K562 (cell line): ENCODE data around the gene ACOX1. TPM values are rescaled to one million over a fixed set of nuclear protein-coding genes. Genes with fewer than 3 reads are reported as not detected.
A peak's percentile ranks its signal among the peaks of the same experiment; 100 is the strongest.

Experiments used
- ATF7 ChIP-seq: fragments of 450-650 bp; IDR thresholded peaks from 2 replicates; pipeline ENCODE4 v1.7.1; 2014; ENCODE audit warnings: mild to moderate bottlenecking, moderate library complexity
- CBX1 ChIP-seq: sonication (generic); IDR thresholded peaks from 2 replicates; pipeline ENCODE4 v1.6.1; 2016; ENCODE audit warnings: antibody characterized with exemption, low read depth, mild to moderate bottlenecking
- CCNT2 ChIP-seq: IDR thresholded peaks from 2 replicates; pipeline ENCODE4 v1.6.1; 2011; ENCODE audit warnings: borderline replicate concordance, low read depth, mild to moderate bottlenecking, moderate library complexity, mixed read lengths, low read length; ENCODE audit not compliant: insufficient read length; ENCODE audit errors: extremely low read depth
- DMBX1 ChIP-seq: fragments of 250-450 bp; sonication (Bioruptor Pico); IDR thresholded peaks from 2 replicates; pipeline ENCODE4 v1.8.0; 2022; ENCODE audit warnings: inconsistent platforms, mild to moderate bottlenecking, moderate library complexity, borderline replicate concordance
- ESRRA ChIP-seq: fragments of 450-650 bp; IDR thresholded peaks from 2 replicates; pipeline ENCODE4 v1.6.1; 2014; ENCODE audit warnings: low read depth, mild to moderate bottlenecking, moderate library complexity, borderline replicate concordance
- HMG20B ChIP-seq: fragments of 250-450 bp; sonication (Bioruptor Pico); IDR thresholded peaks from 2 replicates; pipeline ENCODE4 v1.5.0; 2021; ENCODE audit warnings: mild to moderate bottlenecking
- JUND ChIP-seq, 2 experiments: IDR thresholded peaks; 2 replicates in 1 of 2; 3 replicates in 1 of 2; pipeline ENCODE4 v1.6.1; 2011; ENCODE audit warnings: borderline replicate concordance in 2 of 2, low read depth in 2 of 2, low read length in 2 of 2, improper control_type of control experiment in 1 of 2, missing biosample characterization in 1 of 2, missing genetic modification characterization in 1 of 2, missing genetic modification reagents in 1 of 2
- KAT7 ChIP-seq: sonication (generic); formaldehyde crosslinking; IDR thresholded peaks from 2 replicates; pipeline ENCODE4 v1.8.0; 2022; ENCODE audit warnings: missing genetic modification reagents, mild to moderate bottlenecking, borderline replicate concordance
- NFIX ChIP-seq: fragments of 250-450 bp; sonication (Bioruptor Pico); IDR thresholded peaks from 2 replicates; pipeline ENCODE4 v1.4.0; 2020; ENCODE audit warnings: low read depth, mild to moderate bottlenecking, moderate library complexity
- PHF21A ChIP-seq: fragments of 450-650 bp; IDR thresholded peaks from 2 replicates; pipeline ENCODE4 v1.6.1; 2017; ENCODE audit warnings: low read depth, borderline replicate concordance
- RBBP5 ChIP-seq: fragments of 200-600 bp; sonication (generic); IDR thresholded peaks from 2 replicates; pipeline ENCODE4 v1.6.1; 2012; ENCODE audit warnings: borderline replicate concordance, mild to moderate bottlenecking, low read length, control low read depth, inconsistent platforms; ENCODE audit not compliant: insufficient read depth, poor library complexity, severe bottlenecking
- SMARCB1 ChIP-seq: IDR thresholded peaks from 2 replicates; pipeline ENCODE4 v1.6.1; 2011; ENCODE audit warnings: improper control_type of control experiment, low read depth; ENCODE audit not compliant: insufficient read length
- TSC22D4 ChIP-seq: fragments of 450-650 bp; IDR thresholded peaks from 2 replicates; pipeline ENCODE4 v1.6.1; 2016; ENCODE audit warnings: missing genetic modification characterization, missing biosample characterization, control low read depth
- ZFX ChIP-seq: sonication (generic); formaldehyde crosslinking; IDR thresholded peaks from 2 replicates; pipeline ENCODE4 v1.8.0; 2022; ENCODE audit warnings: mild to moderate bottlenecking, missing genetic modification reagents, moderate library complexity
- polyA plus RNA-seq, 8 experiments: library from polyadenylated mRNA; depleted of rRNA in 4 of 8; stranded (reverse) in 5 of 8; unstranded in 3 of 8; fragments of >200 nt; fragmentation: Nextera tagmentation in 2 of 8; fragmentation: Illumina TruSeq in 1 of 8; extraction: Ambion mirVana in 2 of 8; extraction: Trizol in 1 of 8; gene quantifications; 2 replicates each; pipeline versions ENCODE4 v1.2.1 to v1.2.3, GENCODE V29; 2011 to 2014; ENCODE audit warnings: inconsistent platforms in 1 of 8, missing spikeins in 1 of 8
- total RNA-seq, 7 experiments: library from RNA; depleted of rRNA in 6 of 7; stranded (reverse); fragments of >200 nt in 6 of 7; fragmentation: Illumina TruSeq in 2 of 7; extraction: Trizol in 2 of 7; gene quantifications; 2 replicates each; pipeline versions ENCODE4 v1.2.1 to v1.2.3, GENCODE V29; 2011 to 2021; ENCODE audit warnings: low replicate concordance in 1 of 7
- TF ChIP-seq, protein P1 (sequence below): fragments of 450-650 bp; formaldehyde crosslinking; IDR thresholded peaks from 2 replicates; pipeline ENCODE4 v1.4.0; 2022; ENCODE audit warnings: missing genetic modification characterization
- TF ChIP-seq, protein P2 (sequence below): sonication (generic); formaldehyde crosslinking; IDR thresholded peaks from 2 replicates; pipeline ENCODE4 v1.8.0; 2022; ENCODE audit warnings: mild to moderate bottlenecking, missing genetic modification reagents
- TF ChIP-seq, protein P3 (sequence below): fragments of 250-450 bp; sonication (Bioruptor Pico); IDR thresholded peaks from 2 replicates; pipeline ENCODE4 v1.5.0; 2021; ENCODE audit warnings: mild to moderate bottlenecking, borderline replicate concordance
- TF ChIP-seq, protein P4 (sequence below), 3 experiments: IDR thresholded peaks in 2 of 3; conservative IDR thresholded peaks in 1 of 3; 2 replicates each; pipeline ENCODE4 v1.5.1; 2011 to 2012; ENCODE audit warnings: low read length in 3 of 3, mild to moderate bottlenecking in 3 of 3, control low read depth in 2 of 3, improper control_type of control experiment in 1 of 3, inconsistent platforms in 1 of 3, low read depth in 1 of 3, mixed read lengths in 1 of 3, moderate library complexity in 1 of 3; ENCODE audit not compliant: insufficient read depth in 2 of 3

ACOX1 gene
- total and polyA plus RNA-seq, 9 of the 15 experiments (the other 6 are each of a cell fraction or from before 2014, with no cell fraction given): 7.8 to 24.1 (median 14.5) TPM

DNA sequence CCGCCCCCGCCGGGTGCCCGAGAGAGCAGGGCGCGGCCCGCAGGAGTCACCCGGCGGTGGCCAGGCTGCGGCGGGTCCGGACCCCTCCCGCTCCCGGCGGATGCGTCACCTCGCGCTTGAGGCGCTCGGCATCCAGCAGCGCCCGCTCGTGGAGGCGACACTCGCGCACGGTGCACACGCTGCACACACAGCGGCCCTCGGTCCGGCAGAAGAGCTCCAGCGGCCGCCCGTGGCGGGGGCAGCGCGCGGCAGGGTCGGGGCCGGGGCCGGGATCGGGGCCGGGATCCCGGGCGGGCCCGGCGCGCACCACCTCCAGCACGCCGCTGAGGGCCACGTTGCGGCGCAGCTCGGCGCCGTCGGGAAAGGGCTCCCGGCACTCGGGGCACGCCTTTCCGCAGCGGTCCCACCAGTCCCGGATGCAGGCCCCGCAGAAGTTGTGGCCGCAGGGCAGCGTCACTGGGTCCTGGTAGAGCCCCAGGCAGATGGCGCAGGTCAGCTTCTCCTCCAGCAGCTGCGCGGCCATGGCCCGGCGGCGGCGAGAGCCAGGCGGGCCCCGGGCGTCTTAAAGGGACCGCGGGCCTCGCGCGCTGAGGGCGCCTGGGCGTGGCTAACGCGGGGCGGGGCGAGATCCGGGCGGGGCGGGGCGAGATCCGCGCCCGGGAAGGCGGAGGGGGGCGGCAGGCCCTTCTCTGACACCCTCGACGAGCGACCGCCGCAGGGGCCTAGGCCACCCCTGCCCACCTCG is 82.4 kb downstream of the ACOX1 start, which contains the start of gene TRIM65 (continued):
- TF ChIP-seq, protein P1, sequence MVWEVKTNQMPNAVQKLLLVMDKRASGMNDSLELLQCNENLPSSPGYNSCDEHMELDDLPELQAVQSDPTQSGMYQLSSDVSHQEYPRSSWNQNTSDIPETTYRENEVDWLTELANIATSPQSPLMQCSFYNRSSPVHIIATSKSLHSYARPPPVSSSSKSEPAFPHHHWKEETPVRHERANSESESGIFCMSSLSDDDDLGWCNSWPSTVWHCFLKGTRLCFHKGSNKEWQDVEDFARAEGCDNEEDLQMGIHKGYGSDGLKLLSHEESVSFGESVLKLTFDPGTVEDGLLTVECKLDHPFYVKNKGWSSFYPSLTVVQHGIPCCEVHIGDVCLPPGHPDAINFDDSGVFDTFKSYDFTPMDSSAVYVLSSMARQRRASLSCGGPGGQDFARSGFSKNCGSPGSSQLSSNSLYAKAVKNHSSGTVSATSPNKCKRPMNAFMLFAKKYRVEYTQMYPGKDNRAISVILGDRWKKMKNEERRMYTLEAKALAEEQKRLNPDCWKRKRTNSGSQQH: no peak
- peak; percentile 71; the same call in 1 of the 2 replicates for TF ChIP-seq ATF7
- no peak for TF ChIP-seq TSC22D4 (tag)
- peak; percentile 90; the same call in 1 of the 2 replicates for TF ChIP-seq KAT7 (CRISPR knock-in tag)
- TF ChIP-seq ZFX (CRISPR knock-in tag): peak; percentile 90
- no peak for TF ChIP-seq HMG20B
- TF ChIP-seq PHF21A: no peak
- no peak for TF ChIP-seq DMBX1 (CRISPR knock-in tag)
- TF ChIP-seq ESRRA: no peak
- TF ChIP-seq, protein P2, sequence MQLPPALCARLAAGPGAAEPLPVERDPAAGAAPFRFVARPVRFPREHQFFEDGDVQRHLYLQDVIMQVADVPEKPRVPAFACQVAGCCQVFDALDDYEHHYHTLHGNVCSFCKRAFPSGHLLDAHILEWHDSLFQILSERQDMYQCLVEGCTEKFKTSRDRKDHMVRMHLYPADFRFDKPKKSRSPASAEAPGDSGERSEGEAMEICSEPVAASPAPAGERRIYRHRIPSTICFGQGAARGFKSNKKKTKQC: peak; percentile 66; the same call in 1 of the 2 replicates
- no peak for TF ChIP-seq NFIX (CRISPR knock-in tag)
- TF ChIP-seq, protein P3, sequence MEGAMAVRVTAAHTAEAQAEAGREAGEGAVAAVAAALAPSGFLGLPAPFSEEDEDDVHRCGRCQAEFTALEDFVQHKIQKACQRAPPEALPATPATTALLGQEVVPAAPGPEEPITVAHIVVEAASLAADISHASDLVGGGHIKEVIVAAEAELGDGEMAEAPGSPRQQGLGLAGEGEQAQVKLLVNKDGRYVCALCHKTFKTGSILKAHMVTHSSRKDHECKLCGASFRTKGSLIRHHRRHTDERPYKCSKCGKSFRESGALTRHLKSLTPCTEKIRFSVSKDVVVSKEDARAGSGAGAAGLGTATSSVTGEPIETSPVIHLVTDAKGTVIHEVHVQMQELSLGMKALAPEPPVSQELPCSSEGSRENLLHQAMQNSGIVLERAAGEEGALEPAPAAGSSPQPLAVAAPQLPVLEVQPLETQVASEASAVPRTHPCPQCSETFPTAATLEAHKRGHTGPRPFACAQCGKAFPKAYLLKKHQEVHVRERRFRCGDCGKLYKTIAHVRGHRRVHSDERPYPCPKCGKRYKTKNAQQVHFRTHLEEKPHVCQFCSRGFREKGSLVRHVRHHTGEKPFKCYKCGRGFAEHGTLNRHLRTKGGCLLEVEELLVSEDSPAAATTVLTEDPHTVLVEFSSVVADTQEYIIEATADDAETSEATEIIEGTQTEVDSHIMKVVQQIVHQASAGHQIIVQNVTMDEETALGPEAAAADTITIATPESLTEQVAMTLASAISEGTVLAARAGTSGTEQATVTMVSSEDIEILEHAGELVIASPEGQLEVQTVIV (CRISPR knock-in tag): peak; percentile 46; the same call in 1 of the 2 replicates
- TF ChIP-seq RBBP5: peak; percentile 77
- TF ChIP-seq JUND (IDR thresholded peaks at IDR 0.05; ENCODE audit: borderline replicate concordance, low read depth, low read length): peak; percentile 88
- peak; percentile 71; the same call in 1 of the 3 replicates for TF ChIP-seq JUND (tag; IDR thresholded peaks at IDR 0.05; ENCODE audit: borderline replicate concordance, low read depth, low read length)
- peak; percentile 10; the same call in 1 of the 2 replicates for TF ChIP-seq CBX1
- TF ChIP-seq SMARCB1: no peak
- TF ChIP-seq CCNT2: peak; percentile 74
- TF ChIP-seq, protein P4, sequence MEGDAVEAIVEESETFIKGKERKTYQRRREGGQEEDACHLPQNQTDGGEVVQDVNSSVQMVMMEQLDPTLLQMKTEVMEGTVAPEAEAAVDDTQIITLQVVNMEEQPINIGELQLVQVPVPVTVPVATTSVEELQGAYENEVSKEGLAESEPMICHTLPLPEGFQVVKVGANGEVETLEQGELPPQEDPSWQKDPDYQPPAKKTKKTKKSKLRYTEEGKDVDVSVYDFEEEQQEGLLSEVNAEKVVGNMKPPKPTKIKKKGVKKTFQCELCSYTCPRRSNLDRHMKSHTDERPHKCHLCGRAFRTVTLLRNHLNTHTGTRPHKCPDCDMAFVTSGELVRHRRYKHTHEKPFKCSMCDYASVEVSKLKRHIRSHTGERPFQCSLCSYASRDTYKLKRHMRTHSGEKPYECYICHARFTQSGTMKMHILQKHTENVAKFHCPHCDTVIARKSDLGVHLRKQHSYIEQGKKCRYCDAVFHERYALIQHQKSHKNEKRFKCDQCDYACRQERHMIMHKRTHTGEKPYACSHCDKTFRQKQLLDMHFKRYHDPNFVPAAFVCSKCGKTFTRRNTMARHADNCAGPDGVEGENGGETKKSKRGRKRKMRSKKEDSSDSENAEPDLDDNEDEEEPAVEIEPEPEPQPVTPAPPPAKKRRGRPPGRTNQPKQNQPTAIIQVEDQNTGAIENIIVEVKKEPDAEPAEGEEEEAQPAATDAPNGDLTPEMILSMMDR (IDR thresholded peaks at IDR 0.05 in 2 of 3, conservative IDR thresholded peaks at IDR 0.05 in 1 of 3; ENCODE audit: insufficient read depth in 2 of 3, low read depth in 1 of 3, low read length in 3 of 3): peak; percentile 41 to 88 (median 69); a peak in 5 of 6 replicates
